PC-3 (cell line): ENCODE data around the gene RBKS.

Experiments
- EZH2 ChIP-seq: fragments of 300-600 bp; sonication (generic); IDR thresholded peaks from one replicate; pipeline ENCODE4 v1.6.1; 2017; ENCODE audit warnings: antibody characterized with exemption, mild to moderate bottlenecking, low read length; ENCODE audit not compliant: unreplicated experiment
- EZH2phosphoT487 ChIP-seq: fragments of 300-600 bp; sonication (generic); IDR thresholded peaks from 2 replicates; pipeline ENCODE4 v1.6.1; 2018; ENCODE audit warnings: mild to moderate bottlenecking, antibody characterized with exemption, low read length, borderline replicate concordance
- TF ChIP-seq, protein P1 (sequence below): fragments of 300-600 bp; sonication (generic); conservative IDR thresholded peaks from 2 replicates; pipeline ENCODE4 v1.5.1; 2017; ENCODE audit warnings: antibody characterized with exemption, low read depth, mild to moderate bottlenecking, low read length

DNA sequence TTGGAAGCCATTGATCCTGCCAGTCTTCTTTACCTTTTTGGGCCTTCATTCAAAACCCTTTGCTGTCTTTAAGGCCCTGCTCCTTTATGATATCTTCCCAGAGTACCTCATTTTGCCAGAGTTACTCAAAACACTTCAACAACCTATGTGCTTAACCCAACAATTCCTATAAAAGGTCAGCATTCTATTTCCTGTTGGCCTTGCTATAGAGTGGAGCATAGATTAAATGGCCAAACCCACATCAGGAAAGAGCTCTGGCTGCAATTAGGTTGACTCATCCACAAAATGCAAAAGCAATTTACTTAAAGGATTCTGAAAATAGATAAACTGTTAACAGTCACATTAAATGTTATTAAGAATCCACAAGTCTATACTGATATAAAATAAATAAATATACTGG lies 97.4 kb downstream of the RBKS start:
- no peak for TF ChIP-seq EZH2
- TF ChIP-seq, protein P1, sequence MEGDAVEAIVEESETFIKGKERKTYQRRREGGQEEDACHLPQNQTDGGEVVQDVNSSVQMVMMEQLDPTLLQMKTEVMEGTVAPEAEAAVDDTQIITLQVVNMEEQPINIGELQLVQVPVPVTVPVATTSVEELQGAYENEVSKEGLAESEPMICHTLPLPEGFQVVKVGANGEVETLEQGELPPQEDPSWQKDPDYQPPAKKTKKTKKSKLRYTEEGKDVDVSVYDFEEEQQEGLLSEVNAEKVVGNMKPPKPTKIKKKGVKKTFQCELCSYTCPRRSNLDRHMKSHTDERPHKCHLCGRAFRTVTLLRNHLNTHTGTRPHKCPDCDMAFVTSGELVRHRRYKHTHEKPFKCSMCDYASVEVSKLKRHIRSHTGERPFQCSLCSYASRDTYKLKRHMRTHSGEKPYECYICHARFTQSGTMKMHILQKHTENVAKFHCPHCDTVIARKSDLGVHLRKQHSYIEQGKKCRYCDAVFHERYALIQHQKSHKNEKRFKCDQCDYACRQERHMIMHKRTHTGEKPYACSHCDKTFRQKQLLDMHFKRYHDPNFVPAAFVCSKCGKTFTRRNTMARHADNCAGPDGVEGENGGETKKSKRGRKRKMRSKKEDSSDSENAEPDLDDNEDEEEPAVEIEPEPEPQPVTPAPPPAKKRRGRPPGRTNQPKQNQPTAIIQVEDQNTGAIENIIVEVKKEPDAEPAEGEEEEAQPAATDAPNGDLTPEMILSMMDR = no peak
- TF ChIP-seq EZH2phosphoT487 = no peak
